Ishikawa (cell line): ENCODE results near the gene SBNO2.

Source experiments
- CEBPB ChIP-seq: IDR thresholded peaks from 2 replicates; pipeline ENCODE4 v1.6.1; 2012
- CREB1 ChIP-seq: IDR thresholded peaks from 2 replicates; pipeline ENCODE4 v1.6.1; 2012; ENCODE audit warnings: low read depth
- EGR1 ChIP-seq: IDR thresholded peaks from 2 replicates; pipeline ENCODE4 v1.6.1; 2012
- EP300 ChIP-seq: IDR thresholded peaks from 2 replicates; pipeline ENCODE4 v1.6.1; 2012; ENCODE audit warnings: borderline replicate concordance
- FOXM1 ChIP-seq: IDR thresholded peaks from 2 replicates; pipeline ENCODE4 v1.6.1; 2012; ENCODE audit warnings: low read depth, borderline replicate concordance
- NFIC ChIP-seq: IDR thresholded peaks from 2 replicates; pipeline ENCODE4 v1.6.1; 2012
- RAD21 ChIP-seq: IDR thresholded peaks from 2 replicates; pipeline ENCODE4 v1.6.1; 2012; ENCODE audit warnings: low read depth
- TAF1 ChIP-seq: IDR thresholded peaks from 2 replicates; pipeline ENCODE4 v1.6.1; 2012; ENCODE audit warnings: low read depth, mild to moderate bottlenecking
- TCF12 ChIP-seq: IDR thresholded peaks from 2 replicates; pipeline ENCODE4 v1.6.1; 2012; ENCODE audit warnings: low read depth
- TEAD4 ChIP-seq: IDR thresholded peaks from 2 replicates; pipeline ENCODE4 v1.6.1; 2012
- YY1 ChIP-seq: IDR thresholded peaks from 2 replicates; pipeline ENCODE4 v1.6.1; 2012; ENCODE audit warnings: low read depth
- ZBTB7A ChIP-seq: IDR thresholded peaks from 2 replicates; pipeline ENCODE4 v1.6.1; 2012; ENCODE audit warnings: low read depth
- TF ChIP-seq, protein P1 (sequence below): IDR thresholded peaks from 2 replicates; pipeline ENCODE4 v1.6.1; 2012
- TF ChIP-seq, protein P2 (sequence below): IDR thresholded peaks from 2 replicates; pipeline ENCODE4 v1.6.1; 2012; ENCODE audit warnings: low read depth, mild to moderate bottlenecking
- TF ChIP-seq, protein P3 (sequence below): IDR thresholded peaks from 2 replicates; pipeline ENCODE4 v1.6.1; 2012

SBNO2 gene

DNA sequence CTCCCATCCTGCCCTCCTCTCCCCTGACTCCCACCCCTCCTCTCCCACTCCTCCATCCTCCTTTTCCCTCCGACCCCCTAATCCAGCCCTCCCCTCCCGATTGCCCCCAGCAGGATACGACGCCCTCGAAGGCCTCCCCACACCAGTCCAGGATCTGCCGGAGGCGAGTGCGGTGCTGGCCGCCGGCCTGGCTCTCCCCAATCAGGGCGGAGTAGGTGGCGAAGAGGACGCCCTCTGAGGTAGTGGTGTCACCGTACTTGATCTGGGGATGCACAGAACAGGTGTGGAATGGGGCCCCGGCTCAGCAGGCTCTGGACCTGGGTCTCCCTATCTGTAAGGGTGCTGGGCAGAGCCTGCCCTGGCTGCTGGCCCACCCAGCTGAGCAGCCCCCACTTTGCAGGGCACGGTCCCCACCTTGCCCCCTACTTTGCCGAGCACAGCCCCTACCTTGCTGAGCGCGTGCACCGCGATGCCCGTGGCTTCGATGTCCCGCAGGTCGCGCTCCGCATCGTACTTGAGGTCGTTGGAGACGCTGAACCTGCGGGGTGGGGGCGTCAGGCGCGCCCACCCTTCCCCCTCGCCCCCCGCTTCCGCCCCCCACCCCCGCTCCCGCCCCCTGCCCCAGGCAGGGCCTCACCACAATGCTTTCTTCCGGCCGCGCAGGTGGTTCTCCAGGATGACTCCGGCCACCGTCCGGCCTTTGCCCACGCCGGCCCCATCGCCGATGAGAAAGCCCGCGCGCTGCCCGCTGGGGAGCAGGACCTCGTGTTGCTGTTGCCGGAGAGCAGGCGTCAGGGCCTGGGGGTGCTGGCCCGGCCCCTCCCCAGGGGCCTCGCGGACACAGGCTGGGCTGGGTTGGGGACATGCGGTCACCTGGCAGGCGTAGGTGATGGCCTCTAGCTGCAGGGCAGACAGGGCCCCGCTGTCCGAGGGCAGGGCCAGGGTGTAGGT is 51.8 kb downstream of the SBNO2 start:
- TF ChIP-seq YY1, result no peak
- no peak for TF ChIP-seq ZBTB7A
- no peak for TF ChIP-seq TEAD4
- TF ChIP-seq TAF1, result no peak
- TF ChIP-seq FOXM1, result no peak
- TF ChIP-seq, protein P1, sequence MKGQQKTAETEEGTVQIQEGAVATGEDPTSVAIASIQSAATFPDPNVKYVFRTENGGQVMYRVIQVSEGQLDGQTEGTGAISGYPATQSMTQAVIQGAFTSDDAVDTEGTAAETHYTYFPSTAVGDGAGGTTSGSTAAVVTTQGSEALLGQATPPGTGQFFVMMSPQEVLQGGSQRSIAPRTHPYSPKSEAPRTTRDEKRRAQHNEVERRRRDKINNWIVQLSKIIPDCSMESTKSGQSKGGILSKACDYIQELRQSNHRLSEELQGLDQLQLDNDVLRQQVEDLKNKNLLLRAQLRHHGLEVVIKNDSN, result no peak
- no peak for TF ChIP-seq EGR1
- TF ChIP-seq RAD21, result no peak
- TF ChIP-seq, protein P2, sequence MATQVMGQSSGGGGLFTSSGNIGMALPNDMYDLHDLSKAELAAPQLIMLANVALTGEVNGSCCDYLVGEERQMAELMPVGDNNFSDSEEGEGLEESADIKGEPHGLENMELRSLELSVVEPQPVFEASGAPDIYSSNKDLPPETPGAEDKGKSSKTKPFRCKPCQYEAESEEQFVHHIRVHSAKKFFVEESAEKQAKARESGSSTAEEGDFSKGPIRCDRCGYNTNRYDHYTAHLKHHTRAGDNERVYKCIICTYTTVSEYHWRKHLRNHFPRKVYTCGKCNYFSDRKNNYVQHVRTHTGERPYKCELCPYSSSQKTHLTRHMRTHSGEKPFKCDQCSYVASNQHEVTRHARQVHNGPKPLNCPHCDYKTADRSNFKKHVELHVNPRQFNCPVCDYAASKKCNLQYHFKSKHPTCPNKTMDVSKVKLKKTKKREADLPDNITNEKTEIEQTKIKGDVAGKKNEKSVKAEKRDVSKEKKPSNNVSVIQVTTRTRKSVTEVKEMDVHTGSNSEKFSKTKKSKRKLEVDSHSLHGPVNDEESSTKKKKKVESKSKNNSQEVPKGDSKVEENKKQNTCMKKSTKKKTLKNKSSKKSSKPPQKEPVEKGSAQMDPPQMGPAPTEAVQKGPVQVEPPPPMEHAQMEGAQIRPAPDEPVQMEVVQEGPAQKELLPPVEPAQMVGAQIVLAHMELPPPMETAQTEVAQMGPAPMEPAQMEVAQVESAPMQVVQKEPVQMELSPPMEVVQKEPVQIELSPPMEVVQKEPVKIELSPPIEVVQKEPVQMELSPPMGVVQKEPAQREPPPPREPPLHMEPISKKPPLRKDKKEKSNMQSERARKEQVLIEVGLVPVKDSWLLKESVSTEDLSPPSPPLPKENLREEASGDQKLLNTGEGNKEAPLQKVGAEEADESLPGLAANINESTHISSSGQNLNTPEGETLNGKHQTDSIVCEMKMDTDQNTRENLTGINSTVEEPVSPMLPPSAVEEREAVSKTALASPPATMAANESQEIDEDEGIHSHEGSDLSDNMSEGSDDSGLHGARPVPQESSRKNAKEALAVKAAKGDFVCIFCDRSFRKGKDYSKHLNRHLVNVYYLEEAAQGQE, result no peak
- no peak for TF ChIP-seq TCF12
- no peak for TF ChIP-seq NFIC
- TF ChIP-seq CEBPB, result no peak

DNA sequence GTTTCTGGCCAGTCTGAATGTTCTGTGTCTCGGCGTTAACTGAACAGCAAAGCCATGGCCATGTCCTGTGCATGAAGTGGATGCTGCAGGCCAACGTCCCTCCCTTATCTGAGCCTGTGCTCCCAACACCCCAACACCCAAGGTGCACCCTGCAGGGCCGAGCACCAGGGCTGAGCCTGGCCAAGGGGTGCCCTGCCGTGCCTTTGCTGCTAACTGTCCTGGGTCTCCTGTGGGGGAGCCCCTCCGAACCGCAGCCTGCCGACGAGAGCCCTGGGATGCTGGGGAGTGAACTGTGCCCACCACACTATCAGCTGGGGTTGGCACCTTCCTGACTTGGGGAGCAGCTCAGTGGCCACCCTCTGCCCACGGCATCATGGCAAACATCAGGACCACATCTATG is 52.7 kb downstream of the SBNO2 start:
- no peak for TF ChIP-seq CEBPB
- TF ChIP-seq FOXM1, result no peak
- TF ChIP-seq ZBTB7A, result no peak
- TF ChIP-seq, protein P1, result no peak
- TF ChIP-seq, protein P2, result no peak
- no peak for TF ChIP-seq RAD21
- no peak for TF ChIP-seq TCF12
- TF ChIP-seq, protein P3, sequence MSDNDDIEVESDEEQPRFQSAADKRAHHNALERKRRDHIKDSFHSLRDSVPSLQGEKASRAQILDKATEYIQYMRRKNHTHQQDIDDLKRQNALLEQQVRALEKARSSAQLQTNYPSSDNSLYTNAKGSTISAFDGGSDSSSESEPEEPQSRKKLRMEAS, result no peak
- TF ChIP-seq EP300, result no peak
- no peak for TF ChIP-seq NFIC
- no peak for TF ChIP-seq TEAD4
- no peak for TF ChIP-seq CREB1
- TF ChIP-seq EGR1, result no peak
- no peak for TF ChIP-seq YY1
- no peak for TF ChIP-seq TAF1

DNA sequence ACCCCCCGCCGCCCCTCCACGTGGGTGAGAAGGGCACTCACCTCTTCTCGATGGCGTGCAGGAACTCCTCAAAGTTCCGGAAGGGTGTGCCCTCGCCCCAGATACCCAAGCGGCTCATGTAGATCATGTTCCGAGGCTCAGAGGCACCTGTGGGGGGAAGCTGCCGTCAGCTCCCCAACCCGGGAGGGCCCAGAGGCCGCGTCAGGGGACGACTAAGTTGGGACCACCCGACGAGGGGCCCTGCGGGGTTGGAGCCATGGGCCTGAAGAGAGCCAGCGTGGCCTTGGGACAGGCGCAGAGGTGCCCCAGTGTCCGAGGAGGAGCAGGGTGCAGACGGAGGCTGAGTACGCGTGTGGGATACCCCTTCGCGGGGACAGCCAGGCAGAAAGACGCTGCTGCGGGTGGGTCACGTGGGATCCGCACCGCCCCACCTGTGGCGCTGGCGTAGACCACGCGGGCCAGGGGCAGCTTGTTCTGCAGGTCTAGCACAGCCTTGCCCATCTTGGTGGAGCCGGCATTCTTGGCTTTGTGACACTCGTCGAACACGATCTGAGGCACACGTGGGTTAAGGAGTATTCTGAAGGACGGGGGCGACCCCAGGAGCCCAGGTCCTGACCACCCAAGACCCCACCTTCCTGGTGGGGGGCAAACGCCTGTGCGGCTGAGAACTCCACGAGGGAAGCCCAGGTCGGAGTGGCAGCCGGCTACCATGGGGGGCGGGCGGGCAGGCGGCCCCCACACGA is 54.4 kb downstream of the SBNO2 start:
- TF ChIP-seq, protein P2, result no peak
- TF ChIP-seq CEBPB (no peak), RAD21 (no peak), TCF12 (no peak), NFIC (no peak), YY1 (no peak), TAF1 (no peak), ZBTB7A (no peak), CREB1 (no peak), EGR1 (no peak), FOXM1 (no peak), EP300 (no peak)
- TF ChIP-seq, protein P3, result no peak
- TF ChIP-seq, protein P1, result no peak
